A673 (cell line): Measurements from ENCODE around the gene ERP44.

Experiments
- CTCF ChIP-seq: fragments of 300-800, 200-600 bp; sonication (generic); conservative IDR thresholded peaks from 2 replicates; pipeline ENCODE4 v1.5.1; 2017; ENCODE audit warnings: low read depth, mild to moderate bottlenecking, antibody characterized with exemption, low read length, moderate library complexity, mixed read lengths
- EZH2 ChIP-seq: fragments of 200-600 bp; sonication (generic); IDR thresholded peaks from 2 replicates; pipeline ENCODE4 v1.6.1; 2017; ENCODE audit warnings: borderline replicate concordance, low read depth, mild to moderate bottlenecking, mixed read lengths, antibody characterized with exemption, low read length; ENCODE audit not compliant: poor library complexity, severe bottlenecking

- no peak for TF ChIP-seq CTCF
- no peak for TF ChIP-seq EZH2
Observed at GRCh38 chr9:99970481-99970880, 128.3 kb downstream of the ERP44 start.
